Measurements from ENCODE around the gene QRICH1.
A peak's percentile ranks its signal among the peaks of the same experiment; 100 is the strongest.

The QRICH1 gene

GRCh38 chr3:49016414-49017228 is 77.2 kb downstream of the QRICH1 start:
- peaks cover 13% of the 10 kb centered on the region for H3K4me1 ChIP-seq (ENCODE audit: low read depth, poor library complexity, severe bottlenecking)
- H3K4me2 ChIP-seq: peak overlapping the region; percentile 53; the same call in 1 of the 2 replicates
- TF ChIP-seq, protein P1, sequence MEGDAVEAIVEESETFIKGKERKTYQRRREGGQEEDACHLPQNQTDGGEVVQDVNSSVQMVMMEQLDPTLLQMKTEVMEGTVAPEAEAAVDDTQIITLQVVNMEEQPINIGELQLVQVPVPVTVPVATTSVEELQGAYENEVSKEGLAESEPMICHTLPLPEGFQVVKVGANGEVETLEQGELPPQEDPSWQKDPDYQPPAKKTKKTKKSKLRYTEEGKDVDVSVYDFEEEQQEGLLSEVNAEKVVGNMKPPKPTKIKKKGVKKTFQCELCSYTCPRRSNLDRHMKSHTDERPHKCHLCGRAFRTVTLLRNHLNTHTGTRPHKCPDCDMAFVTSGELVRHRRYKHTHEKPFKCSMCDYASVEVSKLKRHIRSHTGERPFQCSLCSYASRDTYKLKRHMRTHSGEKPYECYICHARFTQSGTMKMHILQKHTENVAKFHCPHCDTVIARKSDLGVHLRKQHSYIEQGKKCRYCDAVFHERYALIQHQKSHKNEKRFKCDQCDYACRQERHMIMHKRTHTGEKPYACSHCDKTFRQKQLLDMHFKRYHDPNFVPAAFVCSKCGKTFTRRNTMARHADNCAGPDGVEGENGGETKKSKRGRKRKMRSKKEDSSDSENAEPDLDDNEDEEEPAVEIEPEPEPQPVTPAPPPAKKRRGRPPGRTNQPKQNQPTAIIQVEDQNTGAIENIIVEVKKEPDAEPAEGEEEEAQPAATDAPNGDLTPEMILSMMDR (conservative IDR thresholded peaks at IDR 0.05; ENCODE audit: low read depth, low read length): no peak
- no peaks in the 10 kb centered on the region for H3K27me3 ChIP-seq (ENCODE audit: insufficient read depth, low read depth)
- no peak overlapping the region for H3K27ac ChIP-seq
- no peaks in the 10 kb centered on the region for H3K36me3 ChIP-seq (ENCODE audit: insufficient read depth)
- no peak overlapping the region for H3K4me3 ChIP-seq (IDR thresholded peaks at IDR 0.05; ENCODE audit: insufficient read depth, low read depth, low read length)
- no peaks in the 10 kb centered on the region for H4K20me1 ChIP-seq (ENCODE audit: insufficient read depth)
- H3K9ac ChIP-seq: no peak overlapping the region
- H2AFZ ChIP-seq (ENCODE audit: low read depth): no peak overlapping the region
- H3K79me2 ChIP-seq (ENCODE audit: insufficient read depth, low read depth): peaks cover 8% of the 10 kb centered on the region; the same call in 1 of the 2 replicates

DNA sequence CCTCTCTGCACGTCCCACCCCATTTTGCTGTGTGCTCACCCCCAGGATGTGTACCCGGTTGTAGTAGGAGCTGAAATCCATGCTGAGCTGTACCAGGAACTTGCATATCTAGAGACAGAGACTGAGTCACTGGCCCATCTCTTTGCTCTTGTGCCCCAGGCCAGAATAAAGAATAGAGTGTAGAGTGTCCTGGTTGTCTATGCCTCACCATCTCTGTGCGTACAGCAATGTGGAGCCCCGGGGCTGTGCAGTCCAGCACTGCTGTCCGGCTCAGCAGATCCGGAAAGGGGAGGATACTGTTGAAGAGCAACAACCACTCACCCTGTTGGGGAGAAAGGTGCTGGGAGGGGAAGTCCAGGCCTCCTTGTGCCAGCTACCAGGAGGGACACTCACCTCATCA is 78.1 kb downstream of the QRICH1 start:
- peaks cover 8% of the 10 kb centered on the region; the same call in 1 of the 2 replicates for H3K79me2 ChIP-seq (ENCODE audit: insufficient read depth, low read depth)
- H3K4me1 ChIP-seq (ENCODE audit: low read depth, poor library complexity, severe bottlenecking): peaks cover 13% of the 10 kb centered on the region
- no peak overlapping the region for H3K27ac ChIP-seq
- no peak overlapping the region for H3K4me2 ChIP-seq
- no peaks in the 10 kb centered on the region for H3K36me3 ChIP-seq (ENCODE audit: insufficient read depth)
- TF ChIP-seq, protein P1 (conservative IDR thresholded peaks at IDR 0.05; ENCODE audit: low read depth, low read length): no peak
- no peak overlapping the region for H2AFZ ChIP-seq (ENCODE audit: low read depth)
- H3K27me3 ChIP-seq (ENCODE audit: insufficient read depth, low read depth): no peaks in the 10 kb centered on the region
- no peak overlapping the region for H3K4me3 ChIP-seq (IDR thresholded peaks at IDR 0.05; ENCODE audit: insufficient read depth, low read depth, low read length)
- H3K9ac ChIP-seq: no peak overlapping the region
- H4K20me1 ChIP-seq (ENCODE audit: insufficient read depth): no peaks in the 10 kb centered on the region

DNA sequence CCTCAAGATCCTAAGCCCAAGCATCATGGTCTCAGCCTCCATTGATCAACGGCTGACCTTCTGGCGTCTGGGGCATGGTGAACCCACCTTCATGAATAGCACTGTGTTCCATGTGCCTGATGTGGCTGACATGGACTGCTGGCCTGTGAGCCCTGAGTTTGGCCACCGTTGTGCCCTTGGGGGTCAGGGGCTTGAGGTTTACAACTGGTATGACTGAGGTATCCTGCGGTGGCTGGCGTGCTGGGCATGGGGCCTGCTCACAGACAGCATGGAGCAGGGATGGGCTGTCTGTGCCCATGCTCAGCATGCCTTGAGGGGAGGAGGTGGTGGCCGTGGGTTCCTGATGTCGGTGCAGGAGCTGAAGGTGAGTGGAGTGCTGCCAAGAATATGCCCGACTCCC is 78.8 kb downstream of the QRICH1 start:
- TF ChIP-seq, protein P1 (conservative IDR thresholded peaks at IDR 0.05; ENCODE audit: low read depth, low read length): no peak

DNA sequence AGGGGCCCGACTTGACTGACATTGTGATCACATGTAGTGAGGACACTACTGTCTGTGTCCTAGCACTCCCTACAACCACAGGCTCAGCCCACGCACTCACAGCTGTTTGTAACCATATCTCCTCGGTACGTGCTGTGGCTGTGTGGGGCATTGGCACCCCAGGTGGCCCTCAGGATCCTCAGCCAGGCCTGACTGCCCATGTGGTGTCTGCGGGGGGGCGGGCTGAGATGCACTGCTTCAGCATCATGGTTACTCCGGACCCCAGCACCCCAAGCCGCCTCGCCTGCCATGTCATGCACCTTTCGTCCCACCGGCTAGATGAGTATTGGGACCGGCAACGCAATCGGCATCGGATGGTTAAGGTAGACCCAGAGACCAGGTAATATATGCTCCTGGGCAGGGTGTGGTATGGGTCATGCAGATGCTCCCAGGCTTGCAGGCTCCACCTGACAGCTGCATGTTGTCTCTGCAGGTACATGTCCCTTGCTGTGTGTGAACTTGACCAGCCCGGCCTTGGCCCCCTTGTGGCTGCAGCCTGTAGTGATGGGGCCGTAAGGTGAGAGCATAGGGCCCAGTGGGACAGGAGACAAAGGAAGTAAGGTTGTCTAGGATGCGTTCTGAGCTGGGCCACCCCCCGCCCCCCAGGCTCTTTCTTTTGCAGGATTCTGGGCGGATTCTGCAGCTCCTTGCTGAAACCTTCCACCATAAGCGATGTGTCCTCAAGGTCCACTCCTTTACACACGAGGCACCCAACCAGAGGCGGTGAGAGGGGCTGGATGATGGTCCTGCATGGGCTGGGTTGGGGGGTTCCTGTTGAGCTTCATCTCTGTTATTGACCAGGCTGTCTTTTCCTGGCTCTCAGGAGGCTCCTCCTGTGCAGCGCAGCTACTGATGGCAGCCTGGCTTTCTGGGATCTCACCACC is 79.9 kb downstream of the QRICH1 start:
- no peak overlapping the region for H2AFZ ChIP-seq (ENCODE audit: low read depth)
- H3K9ac ChIP-seq: no peak overlapping the region
- peaks cover 6% of the 10 kb centered on the region; the same call in 1 of the 2 replicates for H3K79me2 ChIP-seq (ENCODE audit: insufficient read depth, low read depth)
- no peaks in the 10 kb centered on the region for H3K36me3 ChIP-seq (ENCODE audit: insufficient read depth)
- no peak overlapping the region for H3K27ac ChIP-seq
- TF ChIP-seq, protein P1 (conservative IDR thresholded peaks at IDR 0.05; ENCODE audit: low read depth, low read length): peak; percentile 54
- H4K20me1 ChIP-seq (ENCODE audit: insufficient read depth): no peaks in the 10 kb centered on the region
- H3K4me2 ChIP-seq: no peak overlapping the region
- no peaks in the 10 kb centered on the region for H3K27me3 ChIP-seq (ENCODE audit: insufficient read depth, low read depth)
- H3K4me3 ChIP-seq (IDR thresholded peaks at IDR 0.05; ENCODE audit: insufficient read depth, low read depth, low read length): no peak overlapping the region
- peaks cover 6% of the 10 kb centered on the region for H3K4me1 ChIP-seq (ENCODE audit: low read depth, poor library complexity, severe bottlenecking)

More for the DNA sequence above, 78.8 kb downstream of the QRICH1 start:
- no peaks in the 10 kb centered on the region for H4K20me1 ChIP-seq (ENCODE audit: insufficient read depth)
- no peak overlapping the region for H3K4me2 ChIP-seq
- no peaks in the 10 kb centered on the region for H3K27me3 ChIP-seq (ENCODE audit: insufficient read depth, low read depth)
- no peak overlapping the region for H3K4me3 ChIP-seq (IDR thresholded peaks at IDR 0.05; ENCODE audit: insufficient read depth, low read depth, low read length)
- H3K9ac ChIP-seq: no peak overlapping the region
- H3K4me1 ChIP-seq (ENCODE audit: low read depth, poor library complexity, severe bottlenecking): peaks cover 13% of the 10 kb centered on the region
- peaks cover 8% of the 10 kb centered on the region; the same call in 1 of the 2 replicates for H3K79me2 ChIP-seq (ENCODE audit: insufficient read depth, low read depth)
- no peak overlapping the region for H3K27ac ChIP-seq
- no peaks in the 10 kb centered on the region for H3K36me3 ChIP-seq (ENCODE audit: insufficient read depth)
- no peak overlapping the region for H2AFZ ChIP-seq (ENCODE audit: low read depth)

All from KMS-11 (cell line).